NB4 (cell line): ENCODE results near the gene MPZ.

Experiments used
- MAX ChIP-seq: IDR thresholded peaks from 2 replicates; pipeline ENCODE4 v1.6.1; 2011; ENCODE audit warnings: low read depth, low read length
- MYC ChIP-seq: IDR thresholded peaks from 2 replicates; pipeline ENCODE4 v1.6.1; 2011; ENCODE audit warnings: low read depth, low read length
- POLR2A ChIP-seq: IDR thresholded peaks from 2 replicates; pipeline ENCODE4 v1.6.1; 2011; ENCODE audit warnings: mild to moderate bottlenecking; ENCODE audit not compliant: insufficient read length; ENCODE audit errors: extremely low read depth
- TF ChIP-seq, protein P1 (sequence below): IDR thresholded peaks from one replicate; pipeline ENCODE4 v1.5.1; 2012; ENCODE audit warnings: low read depth, low read length

GRCh38 chr1:161313554-161314200 lies 3.9 kb upstream of the MPZ start:
- TF ChIP-seq MYC (no peak), POLR2A (no peak), MAX (no peak)
- TF ChIP-seq, protein P1, sequence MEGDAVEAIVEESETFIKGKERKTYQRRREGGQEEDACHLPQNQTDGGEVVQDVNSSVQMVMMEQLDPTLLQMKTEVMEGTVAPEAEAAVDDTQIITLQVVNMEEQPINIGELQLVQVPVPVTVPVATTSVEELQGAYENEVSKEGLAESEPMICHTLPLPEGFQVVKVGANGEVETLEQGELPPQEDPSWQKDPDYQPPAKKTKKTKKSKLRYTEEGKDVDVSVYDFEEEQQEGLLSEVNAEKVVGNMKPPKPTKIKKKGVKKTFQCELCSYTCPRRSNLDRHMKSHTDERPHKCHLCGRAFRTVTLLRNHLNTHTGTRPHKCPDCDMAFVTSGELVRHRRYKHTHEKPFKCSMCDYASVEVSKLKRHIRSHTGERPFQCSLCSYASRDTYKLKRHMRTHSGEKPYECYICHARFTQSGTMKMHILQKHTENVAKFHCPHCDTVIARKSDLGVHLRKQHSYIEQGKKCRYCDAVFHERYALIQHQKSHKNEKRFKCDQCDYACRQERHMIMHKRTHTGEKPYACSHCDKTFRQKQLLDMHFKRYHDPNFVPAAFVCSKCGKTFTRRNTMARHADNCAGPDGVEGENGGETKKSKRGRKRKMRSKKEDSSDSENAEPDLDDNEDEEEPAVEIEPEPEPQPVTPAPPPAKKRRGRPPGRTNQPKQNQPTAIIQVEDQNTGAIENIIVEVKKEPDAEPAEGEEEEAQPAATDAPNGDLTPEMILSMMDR = no peak
